Omental fat pad (tissue), 4 donors: ENCODE measurements around the gene SLC7A8. TPM values are rescaled to one million over a fixed set of nuclear protein-coding genes. Genes with fewer than 3 reads are reported as not detected.
"Not testable (repeated sequence)": the region's sequence is repeated elsewhere in the genome, so short reads cannot be mapped to it uniquely, and the experiment has no call there.

Experiments used
- ATAC-seq: fragments of 150-250 bp; one replicate; pipeline ENCODE4 v1.9.1; 2016; ENCODE audit warnings: mild to moderate bottlenecking, moderate library complexity; ENCODE audit not compliant: low FRiP score
- DNase-seq: peaks from one replicate; pipeline ENCODE4 v3.0.0-alpha.2; 2019; ENCODE audit warnings: low spot score
- CTCF ChIP-seq, 3 donors: fragments of 450-650 bp; IDR thresholded peaks; one replicate each; pipeline ENCODE4 v1.5.1; 2016 to 2017; ENCODE audit warnings: antibody characterized with exemption in 3 of 3, mild to moderate bottlenecking in 3 of 3, moderate library complexity in 2 of 3
- total RNA-seq, 4 donors: library from RNA; depleted of rRNA; stranded (reverse); fragments of >200 nt; gene quantifications; one replicate each; pipeline ENCODE4 v1.1.0, GENCODE V29; 2016

The SLC7A8 gene
- total RNA-seq, 4 donors from 2014 or later: 40.2 to 106 (median 92.1) TPM

- ATAC-seq: no peak
- no peak for TF ChIP-seq CTCF (IDR thresholded peaks at IDR 0.05)
Measured at GRCh38 chr14:23114120-23114458, 69.4 kb downstream of the SLC7A8 start.

GRCh38 chr14:23113431-23114119, 69.9 kb downstream of the SLC7A8 start:
- no peak for TF ChIP-seq CTCF (IDR thresholded peaks at IDR 0.05)
- no peak for ATAC-seq
- no peak for DNase-seq

More at GRCh38 chr14:23114120-23114458, 69.4 kb downstream of the SLC7A8 start:
- no peak for DNase-seq

- DNase-seq: no peak
- no peak for TF ChIP-seq CTCF (IDR thresholded peaks at IDR 0.05)
- ATAC-seq: no peak
Measured at GRCh38 chr14:23112359-23113178, 70.9 kb downstream of the SLC7A8 start.

GRCh38 chr14:23110579-23111365, 72.7 kb downstream of the SLC7A8 start:
- no peak for DNase-seq
- no peak for ATAC-seq
- no peak for TF ChIP-seq CTCF (IDR thresholded peaks at IDR 0.05)

GRCh38 chr14:23109769-23110168, 73.7 kb downstream of the SLC7A8 start:
- DNase-seq: no peak
- no peak for ATAC-seq
- TF ChIP-seq CTCF (IDR thresholded peaks at IDR 0.05): no peak

GRCh38 chr14:23108169-23108568, 75.3 kb downstream of the SLC7A8 start:
- ATAC-seq, DNase-seq: not testable (repeated sequence)

- ATAC-seq, DNase-seq: not testable (repeated sequence)
Measured at GRCh38 chr14:23107620-23108019, 75.8 kb downstream of the SLC7A8 start.
